ENCODE measurements around the gene RPS27L.

Gene RPS27L

DNA sequence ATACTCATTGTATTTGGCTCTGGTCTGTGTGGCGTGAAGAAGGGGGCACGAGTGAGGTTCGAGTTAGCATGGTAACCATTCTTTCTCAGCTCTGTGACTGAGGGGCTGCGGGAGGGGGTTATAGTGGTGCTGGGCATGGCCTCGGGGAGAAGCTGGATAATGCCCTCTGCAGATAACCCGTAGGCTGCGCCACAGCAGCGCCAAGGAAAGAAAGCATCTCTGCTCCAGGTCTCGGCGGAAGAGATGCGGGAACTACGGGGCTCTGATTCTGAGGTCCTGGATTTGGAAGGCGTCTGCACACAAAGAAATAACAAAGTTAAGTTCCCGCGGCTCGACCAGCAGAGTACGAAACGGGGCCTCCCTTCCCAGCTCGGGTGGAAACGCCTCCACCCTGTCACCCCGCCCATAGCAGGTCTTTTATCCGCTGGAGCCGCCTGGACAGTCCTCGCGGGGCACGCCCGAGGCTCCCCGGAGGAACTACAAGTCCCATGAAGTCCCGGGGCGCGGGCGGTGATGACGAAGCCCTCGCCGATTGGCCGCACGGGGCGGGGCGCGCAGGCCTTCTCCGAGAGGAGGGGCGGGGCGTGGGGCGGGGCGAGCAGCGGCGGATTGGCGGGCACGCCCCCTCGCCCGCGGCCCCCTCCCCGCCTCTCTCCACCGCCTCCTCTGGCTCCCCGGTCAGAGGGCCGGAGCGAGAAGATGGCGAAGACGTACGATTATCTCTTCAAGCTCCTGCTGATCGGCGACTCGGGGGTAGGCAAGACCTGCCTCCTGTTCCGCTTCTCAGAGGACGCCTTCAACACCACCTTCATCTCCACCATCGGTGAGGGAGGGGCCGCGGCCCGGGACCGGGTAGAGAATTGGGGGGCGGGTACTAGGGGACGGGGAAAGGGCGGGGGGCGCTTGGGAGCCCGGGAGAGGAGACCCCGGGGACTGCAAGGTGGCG is 31.9 kb upstream of the RPS27L start, which contains the start of gene RAB8B:
Gene RAB8B, plus strand, starts transcription at position 681 of the 946 bp plus-strand sequence. Its CDS starts 19 bp downstream, at position 700.
- FAIRE-seq, result peak; percentile 83
- peak; percentile 84 for DNase-seq (ENCODE audit: extremely low spot score, insufficient read length, low read depth)

- DNase-seq (ENCODE audit: extremely low spot score, insufficient read length, low read depth) (no peak), FAIRE-seq (peak; percentile 36)
These were observed 31.1 kb upstream of the RPS27L start for GRCh38 chr15:63188247-63188925.

GRCh38 chr15:63187589-63188226 is 30.4 kb upstream of the RPS27L start:
- DNase-seq (ENCODE audit: extremely low spot score, insufficient read length, low read depth) (no peak), FAIRE-seq (no peak)

DNA sequence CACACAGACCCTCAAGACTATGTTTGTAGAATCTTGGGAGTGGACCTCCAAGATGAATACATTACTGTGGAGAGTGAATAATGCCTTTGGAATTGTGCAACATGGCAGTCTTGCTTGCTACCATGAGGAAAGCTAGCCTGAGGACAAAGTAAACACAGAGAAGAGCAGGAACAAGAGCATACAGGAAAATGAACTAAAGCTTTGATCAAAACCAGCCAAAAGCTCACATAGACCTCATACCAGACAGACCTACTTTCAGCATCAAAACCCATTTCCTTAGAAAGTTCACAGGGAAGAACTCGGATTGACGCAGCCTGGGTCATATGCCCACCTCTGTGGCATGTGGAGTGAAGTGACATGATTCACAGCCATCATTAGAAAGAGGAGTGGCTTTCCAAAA is 28.8 kb upstream of the RPS27L start:
- FAIRE-seq (no peak), DNase-seq (ENCODE audit: extremely low spot score, insufficient read length, low read depth) (no peak)

- DNase-seq (ENCODE audit: extremely low spot score, insufficient read length, low read depth), result no peak
- no peak for FAIRE-seq
These were observed 27.9 kb upstream of the RPS27L start for GRCh38 chr15:63185206-63185605.

GRCh38 chr15:63181648-63182047 is 24.4 kb upstream of the RPS27L start:
- no peak for FAIRE-seq

DNA sequence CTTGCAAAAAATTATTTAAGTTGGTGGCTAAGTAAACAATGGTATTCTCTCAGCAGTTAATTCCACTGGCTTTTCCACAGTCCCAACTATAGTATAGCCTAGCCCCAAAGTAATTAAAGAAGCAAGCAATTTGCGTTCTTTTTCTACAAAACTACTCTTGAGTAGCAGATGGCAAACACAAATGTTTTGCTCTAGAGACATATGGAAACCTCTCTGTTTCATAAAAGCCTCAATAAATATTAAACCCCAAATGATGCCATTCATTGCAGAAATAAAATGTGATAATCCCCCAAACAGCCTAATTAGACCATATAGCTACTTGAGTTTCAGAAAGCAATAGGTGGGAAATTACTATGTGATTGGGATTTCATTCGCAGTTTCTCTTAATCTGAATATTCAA is 23.5 kb upstream of the RPS27L start:
- FAIRE-seq (no peak), DNase-seq (ENCODE audit: extremely low spot score, insufficient read length, low read depth) (no peak)

More at GRCh38 chr15:63181648-63182047, 24.4 kb upstream of the RPS27L start:
- no peak for DNase-seq (ENCODE audit: extremely low spot score, insufficient read length, low read depth)

DNA sequence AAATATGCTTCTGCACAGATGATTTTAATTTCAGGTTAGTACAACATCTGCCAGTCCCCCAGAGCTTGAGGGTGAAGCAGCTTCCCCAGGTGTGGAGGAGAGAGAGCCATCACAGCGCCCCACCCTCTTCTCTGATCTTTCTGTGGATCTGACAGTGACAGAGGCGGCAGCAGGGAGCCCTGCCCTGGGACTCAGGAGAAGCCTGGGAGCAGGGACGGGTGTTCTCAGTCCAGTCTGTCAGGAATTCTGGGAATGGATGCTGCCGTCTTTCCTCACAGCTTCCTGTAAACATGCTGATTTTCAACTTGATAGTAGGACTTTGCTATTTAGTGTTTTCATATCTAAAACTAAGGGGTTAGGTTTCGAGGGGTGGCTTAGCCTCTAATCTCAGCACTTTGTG is 20.8 kb upstream of the RPS27L start:
- no peak for DNase-seq (ENCODE audit: extremely low spot score, insufficient read length, low read depth)
- no peak for FAIRE-seq

- no peak for FAIRE-seq
- DNase-seq (ENCODE audit: extremely low spot score, insufficient read length, low read depth), result no peak
These were observed 19.0 kb upstream of the RPS27L start for GRCh38 chr15:63176302-63176701.

DNA sequence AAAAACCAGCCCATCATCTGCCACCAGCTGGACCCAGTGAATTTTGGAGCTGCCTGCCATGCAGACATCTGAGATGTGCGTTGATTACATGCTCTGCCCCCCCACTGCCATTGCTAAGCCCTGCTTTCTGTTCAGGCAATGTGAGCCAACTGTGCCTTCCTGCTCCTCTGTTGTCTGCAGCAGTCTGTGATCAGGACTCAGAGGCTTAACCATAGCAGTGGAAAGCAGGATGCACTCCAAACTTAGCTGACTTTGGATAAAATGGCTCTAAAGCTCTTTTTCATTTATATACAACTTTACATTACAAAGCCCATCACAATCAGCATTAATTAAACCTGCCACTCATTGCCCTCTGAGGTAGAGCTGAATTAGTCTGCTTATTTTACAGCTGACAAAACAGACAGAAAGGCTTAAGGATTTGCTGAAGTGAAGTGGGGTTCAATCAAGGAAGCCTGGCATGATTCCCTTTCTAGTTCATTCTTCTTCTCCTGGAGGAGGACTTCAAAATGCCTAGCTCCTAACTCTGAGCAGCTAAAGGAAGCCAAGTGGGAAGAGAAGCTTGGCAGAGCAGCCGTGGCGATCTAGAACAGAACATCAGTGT is 15.7 kb upstream of the RPS27L start:
- FAIRE-seq, result no peak
- DNase-seq (ENCODE audit: extremely low spot score, insufficient read length, low read depth), result no peak

DNA sequence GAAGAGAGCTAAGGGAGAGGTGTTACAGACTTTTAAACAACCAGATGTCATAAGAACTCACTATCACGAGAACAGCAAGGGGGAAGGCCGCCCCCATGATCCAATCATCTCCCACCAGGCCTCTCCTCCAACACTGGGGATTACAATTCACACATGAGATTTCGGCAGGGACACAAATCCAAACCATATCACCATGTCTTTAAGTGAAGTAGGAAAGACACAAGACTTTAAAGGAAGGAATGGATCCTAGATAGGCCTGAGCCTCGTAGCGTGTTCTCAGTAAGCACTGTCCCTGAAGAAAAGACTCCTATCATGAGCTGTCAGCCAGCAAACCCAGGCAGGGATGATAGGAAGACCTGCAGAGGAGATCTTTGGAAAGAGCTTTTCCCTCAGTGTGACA is 15.1 kb upstream of the RPS27L start:
- DNase-seq (ENCODE audit: extremely low spot score, insufficient read length, low read depth), result no peak
- FAIRE-seq, result no peak

DNA sequence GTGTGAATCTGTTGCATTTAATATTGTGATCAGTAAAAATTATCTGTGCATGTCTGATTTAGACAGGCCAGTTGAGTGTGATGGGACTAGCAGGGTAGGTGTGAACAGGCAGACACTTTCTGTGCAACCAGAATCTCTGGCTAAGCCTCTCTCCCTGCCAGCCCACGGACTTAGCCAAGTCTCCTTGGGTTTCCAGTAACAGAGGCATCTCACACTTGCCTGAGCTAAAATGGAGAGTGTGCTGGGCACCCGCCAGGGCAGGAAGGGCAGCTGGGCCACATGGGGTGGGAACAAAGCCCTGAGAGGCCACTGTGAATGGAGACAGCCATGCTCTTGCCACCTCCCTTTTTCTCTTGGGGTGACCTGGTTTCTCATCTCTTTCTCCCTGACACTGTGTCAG is 12.5 kb upstream of the RPS27L start:
- DNase-seq (ENCODE audit: extremely low spot score, insufficient read length, low read depth) (no peak), FAIRE-seq (no peak)

- no peak for FAIRE-seq
- no peak for DNase-seq (ENCODE audit: extremely low spot score, insufficient read length, low read depth)
These were observed 8.9 kb upstream of the RPS27L start for GRCh38 chr15:63166219-63166618.

DNA sequence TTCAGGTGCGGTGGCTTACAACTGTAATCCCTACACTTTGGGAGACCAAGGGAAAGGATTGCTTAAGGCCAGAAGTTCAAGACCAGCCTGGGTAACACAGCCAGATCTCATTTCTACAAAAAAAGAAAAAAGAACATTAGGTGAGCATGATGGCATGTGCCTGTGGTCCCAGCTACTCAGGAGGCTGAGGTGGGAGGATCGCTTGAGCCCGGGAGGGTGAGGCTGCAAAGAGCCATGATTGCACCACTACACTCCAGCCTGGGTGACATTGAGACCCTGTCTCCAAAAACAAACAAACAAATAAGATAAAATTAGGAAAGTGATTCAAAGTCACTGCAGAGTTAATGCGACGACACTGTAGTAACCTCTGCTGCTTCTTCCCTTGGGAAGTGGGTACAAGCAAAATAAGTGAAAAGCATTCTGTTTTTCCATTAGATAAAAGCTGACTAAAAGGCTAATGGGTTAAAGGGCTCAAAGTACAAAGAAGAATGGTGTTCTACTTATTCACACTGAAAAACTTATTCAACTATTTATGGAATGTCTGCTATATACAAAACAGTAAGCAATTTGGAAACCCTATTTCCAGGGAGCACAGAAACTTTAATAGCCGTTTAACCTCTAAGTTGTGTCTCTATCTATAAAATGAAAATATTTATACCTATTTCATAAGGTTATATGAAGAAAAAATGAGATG is 8.0 kb upstream of the RPS27L start:
- FAIRE-seq, result no peak
- no peak for DNase-seq (ENCODE audit: extremely low spot score, insufficient read length, low read depth)

DNA sequence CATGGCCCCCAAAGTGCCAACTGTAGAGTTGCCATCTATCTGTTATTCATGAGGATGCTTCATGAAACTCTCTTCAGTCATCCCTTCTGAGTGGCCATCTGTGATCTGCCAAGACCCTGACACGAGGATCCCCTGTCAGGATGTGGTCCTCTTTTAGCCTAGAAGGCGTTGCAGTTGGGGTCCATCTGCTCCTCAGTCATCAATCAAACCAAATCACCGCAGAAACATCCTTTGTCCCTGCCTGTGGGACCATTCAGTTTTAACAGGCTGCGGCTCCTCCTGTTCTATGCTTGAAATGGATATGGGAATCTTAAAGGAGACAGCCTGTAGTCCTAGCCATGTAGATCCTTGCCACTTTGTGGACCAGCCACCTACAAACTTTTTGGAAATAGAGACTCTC is 5.9 kb upstream of the RPS27L start:
- no peak for DNase-seq (ENCODE audit: extremely low spot score, insufficient read length, low read depth)
- no peak for FAIRE-seq

DNA sequence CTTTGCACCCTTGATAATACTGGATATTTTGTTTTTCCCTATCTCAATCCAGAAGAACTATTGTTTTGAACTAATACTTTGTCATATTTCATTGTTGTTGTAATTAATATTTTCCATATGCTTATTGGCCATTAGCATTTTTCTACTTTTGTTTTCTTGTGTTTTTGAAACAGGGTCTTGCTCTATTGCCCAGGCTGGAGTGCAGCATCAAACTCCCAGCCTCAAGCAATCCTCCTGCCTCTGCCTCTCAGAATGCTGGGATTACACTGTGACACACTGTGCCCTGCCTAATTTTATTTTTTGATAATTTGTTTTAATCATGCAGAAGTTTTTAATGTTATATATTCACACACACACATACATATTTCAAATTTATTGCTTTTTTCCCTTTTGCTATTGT is 3.4 kb upstream of the RPS27L start:
- FAIRE-seq (no peak), DNase-seq (ENCODE audit: extremely low spot score, insufficient read length, low read depth) (no peak)

DNA sequence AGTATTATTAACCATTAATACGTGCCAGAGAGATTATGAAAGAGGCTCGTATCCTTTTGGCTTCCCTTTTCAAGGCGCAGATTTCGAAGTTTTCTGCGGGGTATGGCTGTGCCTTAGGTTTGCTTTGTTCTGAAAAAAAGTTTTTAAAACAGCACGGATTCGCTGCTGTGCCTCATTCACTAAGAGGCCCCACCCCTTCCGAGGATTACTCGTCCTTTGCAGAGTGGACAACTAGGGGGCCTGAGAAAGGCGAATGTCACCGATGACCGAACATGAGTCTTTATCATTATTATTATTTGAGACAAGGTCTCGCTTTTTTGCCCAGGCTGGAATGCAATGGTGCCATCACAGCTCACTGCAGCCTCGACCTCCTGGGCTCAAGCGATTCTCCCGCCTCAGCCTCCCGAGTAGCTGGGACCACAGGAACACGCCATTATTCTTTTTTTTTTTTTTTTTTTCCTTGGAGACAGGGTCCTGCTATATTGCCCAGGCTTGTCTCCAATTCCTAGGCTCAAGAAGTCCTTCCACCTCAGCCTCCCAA is 684 bp upstream of the RPS27L start:
- FAIRE-seq (peak; percentile 51), DNase-seq (ENCODE audit: extremely low spot score, insufficient read length, low read depth) (no peak)

- DNase-seq (ENCODE audit: extremely low spot score, insufficient read length, low read depth) (no peak), FAIRE-seq (peak; percentile 68)
These were observed 541 bp downstream of the RPS27L start for GRCh38 chr15:63156755-63157117.

DNA sequence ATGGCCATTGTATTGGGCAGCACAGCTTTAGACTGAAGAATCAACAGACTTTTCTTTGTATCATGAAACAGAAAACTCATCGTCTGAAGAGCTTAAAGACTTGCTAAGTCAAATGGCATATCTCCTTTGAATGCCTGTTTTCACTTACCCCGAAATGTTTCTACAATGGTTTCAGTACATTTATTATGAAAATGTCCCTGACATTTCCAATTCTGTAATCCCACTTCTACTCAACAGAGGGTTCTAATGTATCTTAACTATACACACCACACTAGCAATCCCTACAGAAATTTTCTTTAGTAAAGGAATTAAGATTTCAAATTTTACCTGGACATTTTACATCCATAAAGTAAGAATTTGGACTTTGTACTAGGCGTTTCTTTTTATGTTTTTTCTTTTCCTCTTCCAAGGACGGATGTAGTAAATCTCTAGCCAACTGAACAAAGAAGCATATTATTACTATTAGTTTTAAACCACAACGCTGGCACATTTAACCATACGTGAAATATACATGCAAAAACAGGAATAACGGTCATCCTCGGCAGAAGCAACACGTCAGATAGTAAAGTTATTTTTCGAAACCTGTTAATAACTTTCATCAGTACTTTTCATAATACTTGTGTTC is 1.1 kb downstream of the RPS27L start:
- DNase-seq (ENCODE audit: extremely low spot score, insufficient read length, low read depth) (no peak), FAIRE-seq (no peak)
